GM19395 (cell line): ENCODE measurements around the gene TMOD2.
"Not testable (repeated sequence)": the region's sequence is repeated elsewhere in the genome, so short reads cannot be mapped to it uniquely, and the experiment has no call there.

ENCODE experiments used
- ATAC-seq: cut with Tn5 transposase; IDR thresholded peaks from one replicate; pipeline ENCODE4 v1.9.1; 2021; ENCODE audit warnings: mild to moderate bottlenecking, moderate library complexity; ENCODE audit not compliant: unreplicated experiment

The TMOD2 gene

DNA sequence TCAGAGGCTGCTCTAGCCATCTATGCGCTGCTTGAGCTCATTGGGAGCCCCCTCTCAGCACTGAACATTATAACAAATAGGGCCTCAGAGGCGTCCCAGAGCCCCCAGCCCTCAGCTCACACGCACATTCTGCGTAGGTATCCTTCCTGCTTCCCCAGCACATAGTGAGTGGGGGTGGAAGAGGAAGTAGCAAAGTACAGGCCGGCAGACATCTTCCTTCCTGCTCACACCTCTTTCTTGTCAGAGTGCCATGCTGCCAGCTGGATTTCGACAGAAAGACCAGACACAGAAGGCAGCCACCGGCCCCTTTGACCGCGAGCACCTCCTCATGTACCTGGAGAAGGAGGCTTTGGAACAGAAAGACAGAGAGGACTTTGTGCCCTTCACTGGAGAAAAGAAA, 16.6 kb downstream of the TMOD2 start:
- ATAC-seq = no peak

GRCh38 chr15:51770902-51771301, 19.5 kb downstream of the TMOD2 start:
- ATAC-seq = no peak

- no peak for ATAC-seq
These were observed 20.4 kb downstream of the TMOD2 start for GRCh38 chr15:51771773-51772172.

GRCh38 chr15:51774916-51775315, 23.5 kb downstream of the TMOD2 start:
- ATAC-seq = no peak

GRCh38 chr15:51775967-51776816, 24.8 kb downstream of the TMOD2 start:
- ATAC-seq = no peak

GRCh38 chr15:51776952-51777569, 25.7 kb downstream of the TMOD2 start:
- ATAC-seq = no peak

- no peak for ATAC-seq
These were observed 29.2 kb downstream of the TMOD2 start for GRCh38 chr15:51780636-51781035.

GRCh38 chr15:51781506-51781905, 30.1 kb downstream of the TMOD2 start:
- no peak for ATAC-seq

DNA sequence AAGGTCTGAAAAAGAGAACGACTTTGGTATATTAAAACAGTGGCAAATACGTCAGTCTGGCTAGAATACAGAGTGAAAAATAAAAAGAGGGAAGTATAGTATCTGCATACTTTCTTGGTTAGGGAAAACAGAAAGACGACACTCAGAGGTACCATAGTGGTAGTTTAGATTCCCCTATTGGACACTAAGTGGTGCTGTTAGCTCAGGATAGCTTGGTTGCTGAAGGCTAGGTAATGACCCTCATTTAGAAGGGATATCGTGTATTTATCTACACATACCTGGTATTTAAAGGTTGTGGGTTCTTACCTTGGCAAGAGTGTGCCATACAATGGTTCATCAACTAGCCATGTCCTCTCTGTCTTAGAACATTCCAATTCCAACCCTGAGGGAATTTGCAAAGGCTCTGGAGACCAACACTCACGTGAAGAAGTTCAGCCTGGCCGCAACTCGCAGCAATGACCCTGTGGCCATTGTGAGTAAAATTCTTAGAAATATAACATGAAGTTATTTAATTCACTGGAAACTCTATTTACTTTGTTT, 31.0 kb downstream of the TMOD2 start:
- no peak for ATAC-seq

GRCh38 chr15:51783967-51784366, 32.6 kb downstream of the TMOD2 start:
- ATAC-seq = no peak

GRCh38 chr15:51787130-51787529, 35.7 kb downstream of the TMOD2 start:
- ATAC-seq = not testable (repeated sequence)

DNA sequence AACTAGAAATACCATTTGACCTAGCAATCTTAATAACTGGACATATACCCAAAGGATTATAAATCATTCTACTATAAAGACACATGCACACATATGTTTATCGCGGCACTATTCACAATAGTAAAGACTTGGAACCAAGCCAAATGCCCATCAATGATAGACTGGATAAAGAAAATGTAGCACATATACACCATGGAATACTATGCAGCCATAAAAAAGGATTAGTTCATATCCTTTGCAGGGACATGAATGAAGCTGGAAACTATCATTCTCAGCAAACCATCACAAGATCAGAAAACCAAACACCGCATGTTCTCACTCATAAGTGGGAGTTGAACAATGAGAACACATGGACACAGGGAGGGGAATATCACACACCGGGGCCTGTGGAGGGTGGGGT, 41.1 kb downstream of the TMOD2 start:
- not testable (repeated sequence) for ATAC-seq

GRCh38 chr15:51793521-51794305, 42.3 kb downstream of the TMOD2 start:
- no peak for ATAC-seq

DNA sequence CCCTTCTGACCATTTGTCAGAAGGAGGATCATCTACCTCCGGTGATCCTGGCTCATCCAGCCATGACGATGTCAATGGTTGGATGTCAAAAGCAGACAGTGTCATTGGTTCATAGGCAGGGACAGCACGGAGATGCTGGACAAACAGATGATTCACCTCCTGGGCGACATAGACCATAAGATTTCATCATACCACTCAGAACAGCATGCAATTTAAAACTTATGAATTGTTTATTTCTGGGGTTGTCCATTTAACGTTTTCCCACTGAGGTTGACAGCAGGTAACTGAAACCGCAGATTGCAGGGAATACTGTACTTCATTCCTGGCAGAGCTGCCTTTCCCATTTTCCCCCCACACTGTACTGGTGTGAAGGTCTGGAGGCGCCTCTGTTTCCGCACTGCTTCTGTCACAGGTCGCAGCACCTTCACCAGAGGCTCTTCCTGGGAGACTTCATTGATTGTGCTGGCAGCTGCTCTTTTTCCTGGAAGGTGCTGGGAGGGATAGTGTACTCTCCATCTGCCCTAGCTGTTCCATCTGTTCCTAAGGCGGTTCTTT, 45.5 kb downstream of the TMOD2 start:
- no peak for ATAC-seq

- ATAC-seq = no peak
These were observed 46.9 kb downstream of the TMOD2 start for GRCh38 chr15:51798281-51798680.

- ATAC-seq = no peak
These were observed 48.2 kb downstream of the TMOD2 start for GRCh38 chr15:51799282-51800252.

GRCh38 chr15:51801391-51801835, 50.0 kb downstream of the TMOD2 start:
- ATAC-seq = no peak

DNA sequence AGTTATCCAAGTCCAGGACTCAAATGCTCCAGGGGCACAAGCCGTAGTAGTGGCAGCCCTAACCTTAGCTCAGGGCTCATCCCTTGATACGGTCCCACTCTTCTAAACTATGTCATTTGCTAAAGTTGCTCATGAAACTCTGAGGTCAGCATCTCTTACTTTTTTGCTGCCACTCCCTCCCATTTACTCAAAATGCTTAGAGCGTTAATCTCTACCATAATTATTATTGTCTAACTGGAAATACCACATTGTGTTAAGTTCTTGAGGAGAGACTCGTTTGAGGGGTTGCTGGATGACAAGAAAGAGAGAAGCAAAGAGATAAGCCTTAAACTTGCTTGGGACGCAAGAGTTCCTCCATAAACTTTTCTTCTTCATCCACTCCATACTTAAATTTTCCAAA, 51.2 kb downstream of the TMOD2 start:
- no peak for ATAC-seq

DNA sequence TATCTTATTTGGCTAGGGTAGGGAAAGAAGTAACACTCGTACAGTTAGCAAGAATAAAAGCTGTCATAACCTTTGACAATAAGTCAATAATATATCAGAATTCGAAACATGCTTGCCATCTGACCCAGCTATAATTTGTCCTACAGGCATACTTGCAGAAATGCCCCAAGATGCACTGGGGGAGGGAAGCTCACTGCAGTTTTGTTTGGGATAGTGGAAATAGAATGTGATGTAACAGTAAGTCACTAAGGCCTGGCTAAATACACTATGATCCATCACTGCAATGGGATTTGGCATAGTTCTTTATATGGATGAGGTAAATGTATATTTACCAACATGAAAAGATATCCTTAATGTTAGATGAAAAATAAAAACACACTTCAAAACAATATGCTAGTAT, 52.6 kb downstream of the TMOD2 start:
- ATAC-seq = no peak

- no peak for ATAC-seq
These were observed 54.7 kb downstream of the TMOD2 start for GRCh38 chr15:51806123-51806522.
